GM12878 (cell line): ENCODE results near the gene UBXN7. TPM values are rescaled to one million over a fixed set of nuclear protein-coding genes. Genes with fewer than 3 reads are reported as not detected.
"Not testable (repeated sequence)": the region's sequence is repeated elsewhere in the genome, so short reads cannot be mapped to it uniquely, and the experiment has no call there.

ENCODE experiments used
- ATAC-seq: fragments of 200-7000 bp; cut with Tn5 transposase; 3 replicates; pipeline ENCODE4 v1.9.1; 2020; ENCODE audit warnings: mild to moderate bottlenecking, moderate library complexity
- BruUV-seq: library from RNA; stranded (reverse); fragments of 400-500 nt; replicated peaks from 2 replicates; lab custom pipeline; 2021; lab: Mats Ljungman, UMichigan
- CTCF ChIA-PET: fragments of 300-600 bp; sonication (Branson Sonifier 250); formaldehyde crosslinking; extraction: SDS; loops from one replicate; lab custom pipeline; 2021; ENCODE audit warnings: inconsistent platforms; lab: Yijun Ruan, JAX
- POLR2A ChIA-PET: fragments of 350-600 bp; formaldehyde crosslinking; extraction: SDS; loops from one replicate; lab custom pipeline; 2021; ENCODE audit warnings: inconsistent platforms; lab: Charles Lee
- RAD21 ChIA-PET: fragments of 300-600 bp; sonication (Branson Sonifier 250); formaldehyde crosslinking; loops from one replicate; lab custom pipeline; 2023; ENCODE audit warnings: antibody characterized with exemption; ENCODE audit not compliant: unreplicated experiment; lab: Charles Lee
- SMC1A ChIA-PET: fragments of 300-600 bp; sonication (Branson Sonifier 250); formaldehyde crosslinking; loops from one replicate; lab custom pipeline; 2023; ENCODE audit not compliant: unreplicated experiment, uncharacterized antibody; lab: Charles Lee
- DNase-seq: peaks from one replicate; pipeline ENCODE4 v3.0.0-alpha.2; 2011; ENCODE audit warnings: low read depth, low spot score
- FAIRE-seq: peaks from 3 replicates; lab custom pipeline; 2011; peaks lifted over from hg19 to GRCh38; lab: Jason Lieb, UNC
- H2AFZ ChIP-seq: 2 replicates; pipeline ENCODE4 v1.6.0; 2011; ENCODE audit warnings: low read depth, low read length, control low read depth; ENCODE audit not compliant: control insufficient read depth
- H3K27ac ChIP-seq: 2 replicates; pipeline ENCODE4 v1.5.1; 2011; ENCODE audit warnings: control low read depth; ENCODE audit not compliant: control insufficient read depth, insufficient read depth
- H3K27me3 ChIP-seq, 2 experiments: replicated peaks in 1 of 2; 2 replicates each; pipeline versions ENCODE4 v1.6.0 to v1.6.1; 2011; ENCODE audit warnings: low read length in 1 of 2; ENCODE audit not compliant: control insufficient read depth in 2 of 2, insufficient read depth in 2 of 2
- H3K36me3 ChIP-seq, 2 experiments: 2 replicates each; pipeline ENCODE4 v1.5.1; 2011; ENCODE audit warnings: low read length in 1 of 2; ENCODE audit not compliant: control insufficient read depth in 2 of 2, insufficient read depth in 2 of 2
- H3K4me1 ChIP-seq: 2 replicates; pipeline ENCODE4 v1.6.1; 2011; ENCODE audit warnings: mild to moderate bottlenecking, low read length, moderate library complexity, mixed read lengths; ENCODE audit not compliant: control insufficient read depth, insufficient read depth
- H3K4me2 ChIP-seq: 2 replicates; pipeline ENCODE4 v1.6.0; 2011; ENCODE audit warnings: control low read depth; ENCODE audit not compliant: control insufficient read depth, insufficient read depth
- H3K4me3 ChIP-seq: fragments of 200-600 bp; sonication (generic); 2 replicates; pipeline ENCODE4 v1.5.1; 2016
- H3K79me2 ChIP-seq: 2 replicates; pipeline ENCODE4 v1.6.0; 2011; ENCODE audit warnings: low read length; ENCODE audit not compliant: control insufficient read depth, insufficient read depth
- H3K9ac ChIP-seq: 2 replicates; pipeline ENCODE4 v1.8.0; 2011; ENCODE audit warnings: low read length, control low read depth, mixed read lengths; ENCODE audit not compliant: control insufficient read depth, insufficient read depth
- H3K9me3 ChIP-seq: replicated peaks from 3 replicates; pipeline ENCODE4 v1.5.1; 2011; ENCODE audit warnings: mild to moderate bottlenecking, low read length; ENCODE audit not compliant: control insufficient read depth, insufficient read depth
- H4K20me1 ChIP-seq: 2 replicates; pipeline ENCODE4 v1.6.0; 2011; ENCODE audit not compliant: control insufficient read depth, insufficient read depth
- ATF7 ChIP-seq: fragments of 450-650 bp; IDR thresholded peaks from 2 replicates; pipeline ENCODE4 v1.6.1; 2016; ENCODE audit warnings: low read depth, mild to moderate bottlenecking
- BHLHE40 ChIP-seq, 2 experiments: fragments of 450-650 bp in 1 of 2; IDR thresholded peaks; 2 replicates each; pipeline ENCODE4 v1.6.1; 2011 to 2017; ENCODE audit warnings: low read depth in 2 of 2, borderline replicate concordance in 1 of 2, improper control_type of control experiment in 1 of 2, low read length in 1 of 2, mild to moderate bottlenecking in 1 of 2
- BMI1 ChIP-seq: fragments of 450-650 bp; IDR thresholded peaks from 2 replicates; pipeline ENCODE4 v1.6.1; 2016; ENCODE audit warnings: mild to moderate bottlenecking, moderate library complexity, borderline replicate concordance
- CBX3 ChIP-seq: fragments of 200-600 bp; sonication (generic); IDR thresholded peaks from 2 replicates; pipeline ENCODE4 v1.6.1; 2016; ENCODE audit warnings: low read depth, borderline replicate concordance
- CEBPB ChIP-seq, 2 experiments: fragments of 150-350 bp in 1 of 2; IDR thresholded peaks; 2 replicates each; pipeline ENCODE4 v1.6.1; 2012 to 2014; ENCODE audit warnings: low read depth in 2 of 2, low read length in 2 of 2, borderline replicate concordance in 1 of 2, inconsistent platforms in 1 of 2
- FOXM1 ChIP-seq: IDR thresholded peaks from 2 replicates; pipeline ENCODE4 v1.6.1; 2012; ENCODE audit warnings: low read depth, mild to moderate bottlenecking, inconsistent platforms, low read length, moderate library complexity
- MYB ChIP-seq: fragments of 150-350 bp; IDR thresholded peaks from 2 replicates; pipeline ENCODE4 v1.6.1; 2014; ENCODE audit warnings: mild to moderate bottlenecking, low read depth, low read length, borderline replicate concordance
- NFXL1 ChIP-seq: fragments of 450-650 bp; IDR thresholded peaks from 2 replicates; pipeline ENCODE4 v1.6.1; 2017; ENCODE audit warnings: antibody characterized with exemption, mild to moderate bottlenecking, borderline replicate concordance
- PAX5 ChIP-seq: IDR thresholded peaks from 2 replicates; pipeline ENCODE4 v1.6.1; 2011; ENCODE audit warnings: low read depth, low read length, borderline replicate concordance
- RAD51 ChIP-seq: fragments of 450-650 bp; IDR thresholded peaks from 2 replicates; pipeline ENCODE4 v1.6.1; 2016; ENCODE audit warnings: moderate library complexity, mild to moderate bottlenecking, inconsistent platforms
- RBBP5 ChIP-seq: fragments of 200-600 bp; sonication (generic); conservative IDR thresholded peaks from 2 replicates; pipeline ENCODE4 v1.6.1; 2016
- RUNX3 ChIP-seq: IDR thresholded peaks from 2 replicates; pipeline ENCODE4 v1.6.1; 2012; ENCODE audit warnings: low read length, inconsistent platforms
- SREBF1 ChIP-seq: IDR thresholded peaks from 2 replicates; pipeline ENCODE4 v1.6.1; 2012; ENCODE audit warnings: mild to moderate bottlenecking, low read length
- ZNF217 ChIP-seq: fragments of 450-650 bp; IDR thresholded peaks from 2 replicates; pipeline ENCODE4 v1.6.1; 2017; ENCODE audit warnings: antibody characterized with exemption, mild to moderate bottlenecking
- WGBS: methylation state at CpG from one replicate; pipeline ENCODE4 v1.1.6; 2016; ENCODE audit warnings: low lambda C conversion rate; ENCODE audit not compliant: insufficient replicate concordance, insufficient coverage; ENCODE audit errors: missing lambda C conversion rate; 5-methylcytosine and 5-hydroxymethylcytosine counted together
- in situ Hi-C: fragments of 300-500 bp; cut with MboI; formaldehyde crosslinking; loops from 9 replicates; pipeline ENCODE4 v1.14.3; 2018; ENCODE audit warnings: mixed read lengths
- intact Hi-C: fragments of 100-400 bp; cut with micrococcal nuclease; formaldehyde crosslinking; loops from one replicate; pipeline ENCODE4 v1.14.2; 2022; ENCODE audit not compliant: unreplicated experiment
- polyA plus RNA-seq, 11 experiments: library from polyadenylated mRNA; depleted of rRNA in 4 of 11; unstranded in 6 of 11; stranded (reverse) in 5 of 11; fragments of >200 nt; fragmentation: Nextera tagmentation in 4 of 11; fragmentation: Illumina TruSeq in 1 of 11; extraction: Ambion mirVana in 4 of 11; extraction: Trizol in 1 of 11; gene quantifications; 1 replicate in 1 of 11; 2 replicates in 10 of 11; pipeline versions ENCODE4 v1.2.1 to v1.2.3, GENCODE V29; 2011 to 2016; ENCODE audit warnings: inconsistent platforms in 2 of 11, missing spikeins in 2 of 11, low read depth in 1 of 11
- total RNA-seq, 4 experiments: library from RNA; depleted of rRNA in 3 of 4; stranded (reverse); fragments of >200 nt in 3 of 4; fragmentation: Illumina TruSeq in 1 of 4; extraction: Trizol in 1 of 4; gene quantifications; 2 replicates each; pipeline versions ENCODE4 v1.2.1 to v1.2.3, GENCODE V29; 2013 to 2021
- TF ChIP-seq, protein P1 (sequence below): fragments of 150-350 bp; IDR thresholded peaks from 2 replicates; pipeline ENCODE4 v1.6.1; 2014; ENCODE audit warnings: mild to moderate bottlenecking, low read depth, low read length
- TF ChIP-seq, protein P2 (sequence below): IDR thresholded peaks from 2 replicates; pipeline ENCODE4 v1.6.1; 2012; ENCODE audit warnings: low read length, inconsistent platforms

Gene UBXN7
- total and polyA plus RNA-seq, 10 of the 15 experiments (the other 5 are each of a cell fraction or from before 2014, with no cell fraction given) = 4.8 to 78.4 (median 24.9) TPM

DNA sequence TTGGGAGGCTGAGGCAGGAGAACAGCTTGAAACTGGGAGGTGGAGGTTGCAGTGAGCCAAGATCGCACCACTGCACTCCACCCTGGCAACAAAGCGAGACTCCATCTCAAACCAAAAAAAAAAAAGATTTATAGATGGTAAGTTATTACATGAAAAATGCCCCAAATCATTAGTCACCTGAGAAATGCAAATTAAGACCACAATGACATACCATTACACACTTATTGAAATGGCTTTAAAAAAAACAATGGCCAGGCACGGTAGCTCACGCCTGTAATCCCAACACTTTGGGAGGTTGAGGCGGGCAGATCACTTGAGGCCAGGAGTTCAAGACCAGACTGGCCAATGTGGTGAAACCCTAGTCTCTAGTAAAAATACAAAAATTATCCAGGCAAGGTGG lies 10.6 kb downstream of the UBXN7 start:
- peaks cover 86% of the 10 kb centered on the region for H3K79me2 ChIP-seq
- H3K27me3 ChIP-seq, intact Hi-C loops, BruUV-seq, H3K27ac ChIP-seq, FAIRE-seq, H4K20me1 ChIP-seq, H3K4me1 ChIP-seq, H3K4me2 ChIP-seq, H3K4me3 ChIP-seq, H3K36me3 ChIP-seq, DNase-seq, H3K9me3 ChIP-seq, H2AFZ ChIP-seq, H3K9ac ChIP-seq, in situ Hi-C loops: not testable (repeated sequence)
- TF ChIP-seq RUNX3 (peak; percentile 21; the same call in 1 of the 2 replicates), ATF7 (0 out of 2 replicates have a peak, but pooled peaks have one; percentile 28), BHLHE40 (IDR thresholded peaks at IDR 0.05; ENCODE audit: borderline replicate concordance in 1 of 2, low read depth in 2 of 2, low read length in 1 of 2) (peak in 1 of 2 experiments; percentile 40; a peak in 2 of 4 replicates)
- POLR2A ChIA-PET = interaction anchor here (0.7 kb wide), 1 partner anchor 44 kb away, joined by 3 read pairs; no protein-coding TSS in a partner anchor
- 90% methylated on average over 5 of the region's 5 CpGs for WGBS
- RAD21 ChIA-PET = interaction anchor here (0.8 kb wide), 1 partner anchor 10 kb away, joined by 3 read pairs; no protein-coding TSS in a partner anchor
- CTCF ChIA-PET = interaction anchor here (1.0 kb wide), 2 partner anchors 10 to 59 kb away, joined by 3 read pairs; no protein-coding TSS in a partner anchor
- ATAC-seq = peak; percentile 54
- SMC1A ChIA-PET = interaction anchor here (0.9 to 3.3 kb wide), 7 partner anchors 9 to 62 kb away, joined by 3 to 11 read pairs (median 4); partner anchors contain the start of gene UBXN7

DNA sequence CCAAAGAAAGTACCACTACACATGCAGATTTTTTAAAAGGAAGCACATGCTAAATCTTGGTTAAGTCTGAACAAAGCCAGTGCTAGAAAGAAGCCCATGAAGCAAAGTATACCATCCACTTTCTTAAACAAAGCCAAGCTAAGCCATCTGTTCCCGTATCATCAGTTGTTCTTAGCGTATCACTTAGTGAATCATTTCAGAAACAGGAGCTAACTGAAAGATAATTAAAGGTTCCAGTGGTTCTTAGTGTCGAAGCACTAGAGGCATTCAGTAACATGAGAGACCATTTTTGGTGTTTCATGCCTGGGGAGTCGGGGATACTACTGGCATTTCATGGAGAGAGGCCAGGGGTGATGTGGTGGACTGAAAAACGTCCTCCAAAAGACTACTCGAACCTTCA lies 12.8 kb downstream of the UBXN7 start:
- peaks cover 7% of the 10 kb centered on the region for H3K4me1 ChIP-seq
- CTCF ChIA-PET = no interaction called here
- DNase-seq (no peak), FAIRE-seq (peak; percentile 81), ATAC-seq (no peak)
- 73% methylated on average over 6 of the region's 6 CpGs for WGBS
- no peak overlapping the region for H3K4me2 ChIP-seq
- POLR2A ChIA-PET = interaction anchor here (1.1 to 1.4 kb wide), 2 partner anchors 11 kb away, joined by 3 to 4 read pairs; no protein-coding TSS in a partner anchor
- no peak overlapping the region for H3K4me3 ChIP-seq
- H3K9me3 ChIP-seq = peaks cover 4% of the 10 kb centered on the region
- no TSS peak for BruUV-seq
- peaks cover 89% of the 10 kb centered on the region for H3K79me2 ChIP-seq
- no peaks in the 10 kb centered on the region for H4K20me1 ChIP-seq
- no peaks in the 10 kb centered on the region for H3K27me3 ChIP-seq
- H3K27ac ChIP-seq = no peak overlapping the region
- SMC1A ChIA-PET = interaction anchor here (1.3 to 3.3 kb wide), 3 partner anchors 8 to 12 kb away, joined by 3 to 11 read pairs (median 5); no protein-coding TSS in a partner anchor
- intact Hi-C loops = no loop called here
- H3K9ac ChIP-seq = no peak overlapping the region
- peaks cover 0 to 5% of the 10 kb centered on the region in 2 experiments; a peak in 2 of 4 replicates for H3K36me3 ChIP-seq
- RAD21 ChIA-PET = no interaction called here
- in situ Hi-C loops = no loop called here
- H2AFZ ChIP-seq = no peak overlapping the region
- no peak for TF ChIP-seq CEBPB (IDR thresholded peaks at IDR 0.05; ENCODE audit: borderline replicate concordance in 1 of 2, low read depth in 2 of 2, low read length in 2 of 2)
- TF ChIP-seq, protein P1, sequence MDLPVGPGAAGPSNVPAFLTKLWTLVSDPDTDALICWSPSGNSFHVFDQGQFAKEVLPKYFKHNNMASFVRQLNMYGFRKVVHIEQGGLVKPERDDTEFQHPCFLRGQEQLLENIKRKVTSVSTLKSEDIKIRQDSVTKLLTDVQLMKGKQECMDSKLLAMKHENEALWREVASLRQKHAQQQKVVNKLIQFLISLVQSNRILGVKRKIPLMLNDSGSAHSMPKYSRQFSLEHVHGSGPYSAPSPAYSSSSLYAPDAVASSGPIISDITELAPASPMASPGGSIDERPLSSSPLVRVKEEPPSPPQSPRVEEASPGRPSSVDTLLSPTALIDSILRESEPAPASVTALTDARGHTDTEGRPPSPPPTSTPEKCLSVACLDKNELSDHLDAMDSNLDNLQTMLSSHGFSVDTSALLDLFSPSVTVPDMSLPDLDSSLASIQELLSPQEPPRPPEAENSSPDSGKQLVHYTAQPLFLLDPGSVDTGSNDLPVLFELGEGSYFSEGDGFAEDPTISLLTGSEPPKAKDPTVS = no peak
- no peak for TF ChIP-seq BMI1
- TF ChIP-seq NFXL1 = no peak
- no peak for TF ChIP-seq RBBP5
- TF ChIP-seq, protein P2, sequence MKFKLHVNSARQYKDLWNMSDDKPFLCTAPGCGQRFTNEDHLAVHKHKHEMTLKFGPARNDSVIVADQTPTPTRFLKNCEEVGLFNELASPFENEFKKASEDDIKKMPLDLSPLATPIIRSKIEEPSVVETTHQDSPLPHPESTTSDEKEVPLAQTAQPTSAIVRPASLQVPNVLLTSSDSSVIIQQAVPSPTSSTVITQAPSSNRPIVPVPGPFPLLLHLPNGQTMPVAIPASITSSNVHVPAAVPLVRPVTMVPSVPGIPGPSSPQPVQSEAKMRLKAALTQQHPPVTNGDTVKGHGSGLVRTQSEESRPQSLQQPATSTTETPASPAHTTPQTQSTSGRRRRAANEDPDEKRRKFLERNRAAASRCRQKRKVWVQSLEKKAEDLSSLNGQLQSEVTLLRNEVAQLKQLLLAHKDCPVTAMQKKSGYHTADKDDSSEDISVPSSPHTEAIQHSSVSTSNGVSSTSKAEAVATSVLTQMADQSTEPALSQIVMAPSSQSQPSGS = no peak
- TF ChIP-seq PAX5 = no peak
- no peak for TF ChIP-seq FOXM1
- no peak for TF ChIP-seq MYB
- TF ChIP-seq ZNF217 = no peak
- no peak for TF ChIP-seq SREBF1
- TF ChIP-seq RAD51 = no peak
- TF ChIP-seq CBX3 = no peak
